H9 (cell line): ENCODE data around the gene PACSIN2. TPM values are rescaled to one million over a fixed set of nuclear protein-coding genes. Genes with fewer than 3 reads are reported as not detected.
A peak's percentile ranks its signal among the peaks of the same experiment; 100 is the strongest.

Source experiments
- DNase-seq: peaks from one replicate; pipeline ENCODE4 v3.0.0-alpha.2; 2017
- H2AFZ ChIP-seq: one replicate; pipeline ENCODE4 v1.6.1; 2013; ENCODE audit warnings: mild to moderate bottlenecking, low read length, control low read depth, moderate library complexity
- H2AK5ac ChIP-seq: 2 replicates; pipeline ENCODE4 v1.6.1; 2013; ENCODE audit warnings: low read length, control low read depth, mixed read lengths; ENCODE audit not compliant: insufficient read length
- H2BK120ac ChIP-seq: one replicate; pipeline ENCODE4 v1.6.1; 2013; ENCODE audit warnings: low read depth, mild to moderate bottlenecking, low read length, control low read depth, inconsistent platforms; ENCODE audit not compliant: poor library complexity, severe bottlenecking
- H2BK12ac ChIP-seq: 2 replicates; pipeline ENCODE4 v1.6.1; 2013; ENCODE audit warnings: low read length, control low read depth, mixed read lengths, low read depth; ENCODE audit not compliant: insufficient read length
- H2BK15ac ChIP-seq: 2 replicates; pipeline ENCODE4 v1.6.1; 2013; ENCODE audit warnings: low read depth, low read length, control low read depth
- H2BK20ac ChIP-seq: one replicate; pipeline ENCODE4 v1.6.1; 2013; ENCODE audit warnings: low read depth, mild to moderate bottlenecking, low read length, control low read depth, inconsistent platforms; ENCODE audit not compliant: poor library complexity, severe bottlenecking
- H2BK5ac ChIP-seq: 2 replicates; pipeline ENCODE4 v1.6.1; 2013; ENCODE audit warnings: low read length, control low read depth, mixed read lengths; ENCODE audit not compliant: insufficient read length
- H3K14ac ChIP-seq: 2 replicates; pipeline ENCODE4 v1.6.1; 2013; ENCODE audit warnings: low read length, control low read depth; ENCODE audit not compliant: insufficient read depth
- H3K18ac ChIP-seq: 2 replicates; pipeline ENCODE4 v1.6.1; 2013; ENCODE audit warnings: low read depth, mild to moderate bottlenecking, mixed read lengths, low read length, control low read depth; ENCODE audit not compliant: insufficient read length
- H3K23ac ChIP-seq: 2 replicates; pipeline ENCODE4 v1.6.1; 2013; ENCODE audit warnings: low read length, control low read depth, mixed read lengths, low read depth; ENCODE audit not compliant: insufficient read length
- H3K23me2 ChIP-seq: 2 replicates; pipeline ENCODE4 v1.6.1; 2013; ENCODE audit warnings: low read depth, mild to moderate bottlenecking, mixed read lengths, low read length, control low read depth; ENCODE audit not compliant: insufficient read length, poor library complexity, severe bottlenecking
- H3K27ac ChIP-seq: 2 replicates; pipeline ENCODE4 v1.5.1; 2013; ENCODE audit warnings: low read length, control low read depth, mixed read lengths, low read depth; ENCODE audit not compliant: insufficient read length
- H3K27me3 ChIP-seq: 2 replicates; pipeline ENCODE4 v1.6.1; 2013; ENCODE audit warnings: low read length, control low read depth, inconsistent platforms; ENCODE audit not compliant: insufficient read depth
- H3K4ac ChIP-seq: 2 replicates; pipeline ENCODE4 v1.6.1; 2013; ENCODE audit warnings: low read depth, mild to moderate bottlenecking, control low read depth, inconsistent platforms, low read length, moderate library complexity
- H3K4me1 ChIP-seq: 2 replicates; pipeline ENCODE4 v1.6.1; 2013; ENCODE audit warnings: low read length, control low read depth, inconsistent platforms; ENCODE audit not compliant: insufficient read depth
- H3K4me2 ChIP-seq: 2 replicates; pipeline ENCODE4 v1.6.1; 2013; ENCODE audit warnings: low read length, control low read depth, mixed read lengths; ENCODE audit not compliant: insufficient read length, insufficient read depth
- H3K56ac ChIP-seq: 2 replicates; pipeline ENCODE4 v1.6.1; 2013; ENCODE audit warnings: low read depth, mild to moderate bottlenecking, mixed read lengths, low read length, control low read depth; ENCODE audit not compliant: insufficient read length
- H3K79me1 ChIP-seq: 2 replicates; pipeline ENCODE4 v1.6.1; 2013; ENCODE audit warnings: low read depth, mild to moderate bottlenecking, moderate library complexity, low read length, control low read depth, inconsistent platforms; ENCODE audit not compliant: insufficient read depth, poor library complexity, severe bottlenecking
- H3K79me2 ChIP-seq: 2 replicates; pipeline ENCODE4 v1.6.1; 2013; ENCODE audit warnings: low read length, control low read depth, inconsistent platforms; ENCODE audit not compliant: insufficient read depth
- H3K9ac ChIP-seq: 2 replicates; pipeline ENCODE4 v1.6.1; 2013; ENCODE audit warnings: low read length, control low read depth, mixed read lengths; ENCODE audit not compliant: insufficient read length; ENCODE audit errors: extremely low read depth
- H3K9me3 ChIP-seq: one replicate; pipeline ENCODE4 v1.6.1; 2013; ENCODE audit warnings: low read depth, low read length, inconsistent platforms; ENCODE audit not compliant: control insufficient read depth
- H3T11ph ChIP-seq: one replicate; pipeline ENCODE4 v1.6.1; 2013; ENCODE audit warnings: mild to moderate bottlenecking, low read length, control low read depth, inconsistent platforms
- H4K20me1 ChIP-seq: one replicate; pipeline ENCODE4 v1.6.1; 2013; ENCODE audit not compliant: control insufficient read depth, insufficient read length, insufficient read depth
- H4K5ac ChIP-seq: 2 replicates; pipeline ENCODE4 v1.6.1; 2013; ENCODE audit warnings: low read depth, mild to moderate bottlenecking, mixed read lengths, low read length, control low read depth; ENCODE audit not compliant: insufficient read length
- H4K8ac ChIP-seq: replicated peaks from 2 replicates; pipeline ENCODE4 v1.6.1; 2013; ENCODE audit warnings: low read length, control low read depth, mixed read lengths, low read depth; ENCODE audit not compliant: insufficient read length
- H4K91ac ChIP-seq: 2 replicates; pipeline ENCODE4 v1.6.1; 2013; ENCODE audit warnings: low read depth, mild to moderate bottlenecking, moderate library complexity, mixed read lengths, low read length, control low read depth; ENCODE audit not compliant: insufficient read length
- H3K27ac Mint-ChIP-seq, 3 experiments: 2 replicates in 2 of 3; 3 replicates in 1 of 3; pipeline ENCODE4 v1.8.0; 2020 to 2021; ENCODE audit warnings: mixed read lengths in 3 of 3, mild to moderate bottlenecking in 1 of 3, moderate library complexity in 1 of 3
- H3K27me3 Mint-ChIP-seq: 2 replicates; pipeline ENCODE4 v1.8.0; 2021; ENCODE audit warnings: low read depth, mild to moderate bottlenecking, moderate library complexity, mixed read lengths
- H3K36me3 Mint-ChIP-seq, 3 experiments: 2 replicates in 2 of 3; 3 replicates in 1 of 3; pipeline ENCODE4 v1.8.0; 2020 to 2021; ENCODE audit warnings: low read depth in 3 of 3, mixed read lengths in 3 of 3; ENCODE audit not compliant: insufficient read depth in 1 of 3
- H3K4me1 Mint-ChIP-seq, 2 experiments: 2 replicates each; pipeline ENCODE4 v1.8.0; 2020; ENCODE audit warnings: mixed read lengths in 2 of 2
- H3K4me3 Mint-ChIP-seq, 2 experiments: 2 replicates in 1 of 2; 3 replicates in 1 of 2; pipeline ENCODE4 v1.8.0; 2020 to 2021; ENCODE audit warnings: mild to moderate bottlenecking in 2 of 2, mixed read lengths in 2 of 2, moderate library complexity in 1 of 2
- H3K9me3 Mint-ChIP-seq, 2 experiments: 2 replicates in 1 of 2; 3 replicates in 1 of 2; pipeline ENCODE4 v1.8.0; 2020; ENCODE audit warnings: mild to moderate bottlenecking in 2 of 2, mixed read lengths in 2 of 2, moderate library complexity in 1 of 2
- WGBS: extraction: QIAGEN DNeasy Blood & Tissue Kit; methylation state at CpG from one replicate; pipeline ENCODE4 v1.1.7; 2013; ENCODE audit warnings: missing lambda C conversion rate, low lambda C conversion rate, mixed read lengths; ENCODE audit not compliant: insufficient read length; ENCODE audit errors: extremely low coverage; 5-methylcytosine and 5-hydroxymethylcytosine counted together
- total RNA-seq: library from RNA; stranded (reverse); gene quantifications from 2 replicates; pipeline ENCODE4 v1.2.1, GENCODE V29; 2021
- TF ChIP-seq, protein P1 (sequence below): fragments of 200-600 bp; sonication (generic); conservative IDR thresholded peaks from 3 replicates; pipeline ENCODE4 v1.8.0; 2021; ENCODE audit warnings: antibody characterized with exemption, mild to moderate bottlenecking

PACSIN2 gene
- total RNA-seq, 1 experiment from 2014 or later = 62.3 TPM

DNA sequence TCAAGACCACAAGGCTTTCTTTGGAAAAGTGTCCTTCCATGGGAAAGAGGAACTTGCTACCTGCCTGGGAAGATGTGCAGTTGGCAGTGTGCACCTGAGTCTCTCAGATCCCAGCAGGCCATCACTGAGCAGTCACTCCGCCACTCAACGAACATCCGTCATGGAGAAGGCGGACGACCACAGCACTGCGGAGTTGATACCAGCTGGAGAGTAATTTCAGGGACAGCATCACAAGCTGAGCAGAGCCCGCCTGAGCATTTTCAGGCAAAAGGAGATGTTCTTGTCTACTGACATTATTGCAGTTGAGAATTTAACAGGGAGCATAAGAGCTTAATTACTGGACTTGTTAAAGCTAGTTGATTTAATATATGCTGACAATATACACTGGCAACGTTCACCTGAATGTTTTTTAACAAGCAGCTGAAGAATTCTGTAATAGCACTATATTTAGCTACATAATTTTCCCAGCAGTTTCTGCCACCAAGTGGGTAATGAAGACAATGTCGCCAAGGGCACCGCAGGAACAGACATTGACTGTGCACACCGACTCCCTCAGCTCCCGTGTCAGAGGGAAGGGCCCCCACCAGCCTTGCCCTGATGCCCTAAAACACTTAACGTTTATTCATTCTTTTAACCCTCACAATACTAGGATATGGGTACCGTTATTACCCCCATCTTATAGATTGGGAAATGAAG, 105.4 kb downstream of the PACSIN2 start:
- Histone ChIP-seq H3K9me3 (no peaks in the 10 kb centered on the region), H2AFZ (no peak overlapping the region), H2BK20ac (no peak overlapping the region), H3K27me3 (no peaks in the 10 kb centered on the region), H3K56ac (no peak overlapping the region), H3K14ac (no peak overlapping the region), H3K79me2 (peaks cover 3% of the 10 kb centered on the region; the same call in 1 of the 2 replicates), H3T11ph (no peak overlapping the region), H2BK12ac (no peak overlapping the region), H3K9ac (no peak overlapping the region), H3K79me1 (no peaks in the 10 kb centered on the region), H3K4me1 (no peaks in the 10 kb centered on the region), H4K20me1 (no peaks in the 10 kb centered on the region), H3K27ac (no peak overlapping the region), H3K23me2 (no peaks in the 10 kb centered on the region), H3K4me2 (no peak overlapping the region), H2AK5ac (no peak overlapping the region), H3K23ac (no peak overlapping the region), H2BK15ac (no peak overlapping the region), H2BK120ac (no peak overlapping the region), H4K91ac (no peak overlapping the region), H3K18ac (no peak overlapping the region), H4K8ac (no peak overlapping the region), H2BK5ac (no peak overlapping the region), H4K5ac (no peak overlapping the region), H3K4ac (no peak overlapping the region)
- no CpG with 5 or more reads among the region's 14 CpGs for WGBS
- H3K36me3 Mint-ChIP-seq = peaks cover 6 to 32% (median 14%) of the 10 kb centered on the region in 3 experiments; a peak in 6 of 7 replicates
- H3K4me3 Mint-ChIP-seq = no peak overlapping the region
- H3K4me1 Mint-ChIP-seq = peaks cover 21 to 22% of the 10 kb centered on the region in 2 experiments
- no peaks in the 10 kb centered on the region for H3K27me3 Mint-ChIP-seq
- no peak for DNase-seq
- TF ChIP-seq, protein P1, sequence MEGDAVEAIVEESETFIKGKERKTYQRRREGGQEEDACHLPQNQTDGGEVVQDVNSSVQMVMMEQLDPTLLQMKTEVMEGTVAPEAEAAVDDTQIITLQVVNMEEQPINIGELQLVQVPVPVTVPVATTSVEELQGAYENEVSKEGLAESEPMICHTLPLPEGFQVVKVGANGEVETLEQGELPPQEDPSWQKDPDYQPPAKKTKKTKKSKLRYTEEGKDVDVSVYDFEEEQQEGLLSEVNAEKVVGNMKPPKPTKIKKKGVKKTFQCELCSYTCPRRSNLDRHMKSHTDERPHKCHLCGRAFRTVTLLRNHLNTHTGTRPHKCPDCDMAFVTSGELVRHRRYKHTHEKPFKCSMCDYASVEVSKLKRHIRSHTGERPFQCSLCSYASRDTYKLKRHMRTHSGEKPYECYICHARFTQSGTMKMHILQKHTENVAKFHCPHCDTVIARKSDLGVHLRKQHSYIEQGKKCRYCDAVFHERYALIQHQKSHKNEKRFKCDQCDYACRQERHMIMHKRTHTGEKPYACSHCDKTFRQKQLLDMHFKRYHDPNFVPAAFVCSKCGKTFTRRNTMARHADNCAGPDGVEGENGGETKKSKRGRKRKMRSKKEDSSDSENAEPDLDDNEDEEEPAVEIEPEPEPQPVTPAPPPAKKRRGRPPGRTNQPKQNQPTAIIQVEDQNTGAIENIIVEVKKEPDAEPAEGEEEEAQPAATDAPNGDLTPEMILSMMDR = no peak
- H3K27ac Mint-ChIP-seq = peak overlapping the region in 1 of 3 experiments; percentile 77; a peak in 2 of 7 replicates
- H3K9me3 Mint-ChIP-seq = no peaks in the 10 kb centered on the region
